Kidney (tissue), 14 donors: ENCODE results near the gene RBM26. TPM values are rescaled to one million over a fixed set of nuclear protein-coding genes. Genes with fewer than 3 reads are reported as not detected.

Source experiments
- DNase-seq, 5 donors: peaks; one replicate each; pipeline ENCODE4 v3.0.0-alpha.2; 2013 to 2020
- FAIRE-seq: peaks from 2 replicates; lab custom pipeline; 2012; peaks lifted over from hg19 to GRCh38; lab: Jason Lieb, UNC
- H3K27ac ChIP-seq, 2 donors: one replicate each; pipeline ENCODE4 v1.7.0; 2013; ENCODE audit warnings: low read depth in 2 of 2, low read length in 2 of 2, inconsistent platforms in 1 of 2
- H3K27me3 ChIP-seq: one replicate; pipeline ENCODE4 v1.7.1; 2013; ENCODE audit warnings: low read length, inconsistent platforms; ENCODE audit not compliant: control insufficient read depth, insufficient read depth
- H3K36me3 ChIP-seq, 3 donors: one replicate each; pipeline versions ENCODE4 v1.7.0 to v1.7.1; 2013; ENCODE audit warnings: low read length in 3 of 3, control low read depth in 1 of 3, inconsistent platforms in 1 of 3; ENCODE audit not compliant: insufficient read depth in 3 of 3, control insufficient read depth in 2 of 3
- H3K4me1 ChIP-seq, 3 donors: one replicate each; pipeline versions ENCODE4 v1.7.0 to v1.7.1; 2013; ENCODE audit warnings: low read length in 3 of 3, inconsistent platforms in 1 of 3, low read depth in 1 of 3; ENCODE audit not compliant: control insufficient read depth in 2 of 3, insufficient read depth in 2 of 3
- H3K4me3 ChIP-seq, 3 donors: one replicate each; pipeline versions ENCODE4 v1.7.0 to v1.8.1; 2013; ENCODE audit warnings: low read length in 3 of 3, control low read depth in 1 of 3, inconsistent platforms in 1 of 3
- H3K9ac ChIP-seq, 3 donors: one replicate each; pipeline versions ENCODE4 v1.7.0 to v1.7.1; 2013; ENCODE audit warnings: low read length in 3 of 3, control low read depth in 1 of 3, inconsistent platforms in 1 of 3
- H3K9me3 ChIP-seq, 3 donors: one replicate each; pipeline versions ENCODE4 v1.7.0 to v1.7.1; 2013; ENCODE audit warnings: low read length in 3 of 3, control low read depth in 1 of 3, inconsistent platforms in 1 of 3; ENCODE audit not compliant: control insufficient read depth in 2 of 3, insufficient read depth in 1 of 3
- intact Hi-C: fragments of 100-400 bp; cut with DNase I; formaldehyde crosslinking; loops from one replicate; pipeline ENCODE4 v1.11.1; 2022
- polyA plus RNA-seq: library from polyadenylated mRNA; stranded (reverse); fragments of 350-450 nt; fragmentation: Illumina TruSeq; extraction: RNeasy Lipid Tissue Mini Kit (QIAGEN cat#74804); gene quantifications from one replicate; pipeline ENCODE4 v1.2.3, GENCODE V29; 2014; ENCODE audit warnings: low read depth, low replicate concordance; ENCODE audit not compliant: insufficient read depth
- total RNA-seq: library from RNA; stranded (reverse); fragmentation: NEBNext Ultra II Directional; extraction: Animal tissue kit (Norgen Biotek cat#: 25700); gene quantifications from one replicate; pipeline ENCODE4 v1.2.1, GENCODE V29; 2021
- TF ChIP-seq, protein P1 (sequence below): IDR thresholded peaks from 3 replicates; pipeline ENCODE4 v1.5.1; 2012; ENCODE audit warnings: mild to moderate bottlenecking, moderate library complexity, borderline replicate concordance; ENCODE audit not compliant: insufficient read depth; ENCODE audit errors: extremely low read depth
- donor health status: control.
- donor health status: control.
- donor health status: control.
- donor health status: control.
- donor health status: control.
- donor health status: DM: yes; HTN: yes; CAD: no.
- donor health status: Normal renal cell carcinoma (clear cell type).

Gene RBM26
- total and polyA plus RNA-seq, 2 donors from 2014 or later = 14.5 to 39.2 TPM

DNA sequence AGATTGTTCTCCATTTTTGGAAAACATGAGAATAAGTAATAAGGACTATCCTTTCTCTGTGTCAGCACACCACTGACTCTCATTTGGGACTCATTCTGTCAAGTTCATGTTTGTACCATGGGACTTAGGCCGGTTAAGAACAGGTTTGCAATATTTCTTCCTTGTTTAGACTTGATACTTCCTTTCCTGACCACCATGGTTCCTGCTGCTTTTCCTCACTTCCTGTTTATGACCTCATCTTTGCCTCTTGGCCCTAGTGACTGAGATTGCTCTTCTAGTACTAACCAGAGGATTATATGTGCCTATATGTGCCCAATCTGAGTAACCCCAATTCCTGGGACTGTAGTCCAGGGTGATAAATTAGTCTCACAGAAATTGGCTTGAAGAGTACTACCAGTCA lies 42.4 kb upstream of the RBM26 start:
- Histone ChIP-seq H3K27me3 (no peaks in the 10 kb centered on the region), H3K9me3 (no peaks in the 10 kb centered on the region), H3K4me1 (no peaks in the 10 kb centered on the region), H3K9ac (no peak overlapping the region), H3K27ac (no peak overlapping the region), H3K4me3 (no peak overlapping the region), H3K36me3 (no peaks in the 10 kb centered on the region)
- intact Hi-C loops = no loop called here
- TF ChIP-seq, protein P1, sequence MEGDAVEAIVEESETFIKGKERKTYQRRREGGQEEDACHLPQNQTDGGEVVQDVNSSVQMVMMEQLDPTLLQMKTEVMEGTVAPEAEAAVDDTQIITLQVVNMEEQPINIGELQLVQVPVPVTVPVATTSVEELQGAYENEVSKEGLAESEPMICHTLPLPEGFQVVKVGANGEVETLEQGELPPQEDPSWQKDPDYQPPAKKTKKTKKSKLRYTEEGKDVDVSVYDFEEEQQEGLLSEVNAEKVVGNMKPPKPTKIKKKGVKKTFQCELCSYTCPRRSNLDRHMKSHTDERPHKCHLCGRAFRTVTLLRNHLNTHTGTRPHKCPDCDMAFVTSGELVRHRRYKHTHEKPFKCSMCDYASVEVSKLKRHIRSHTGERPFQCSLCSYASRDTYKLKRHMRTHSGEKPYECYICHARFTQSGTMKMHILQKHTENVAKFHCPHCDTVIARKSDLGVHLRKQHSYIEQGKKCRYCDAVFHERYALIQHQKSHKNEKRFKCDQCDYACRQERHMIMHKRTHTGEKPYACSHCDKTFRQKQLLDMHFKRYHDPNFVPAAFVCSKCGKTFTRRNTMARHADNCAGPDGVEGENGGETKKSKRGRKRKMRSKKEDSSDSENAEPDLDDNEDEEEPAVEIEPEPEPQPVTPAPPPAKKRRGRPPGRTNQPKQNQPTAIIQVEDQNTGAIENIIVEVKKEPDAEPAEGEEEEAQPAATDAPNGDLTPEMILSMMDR = no peak
- FAIRE-seq (no peak), DNase-seq (no peak)

DNA sequence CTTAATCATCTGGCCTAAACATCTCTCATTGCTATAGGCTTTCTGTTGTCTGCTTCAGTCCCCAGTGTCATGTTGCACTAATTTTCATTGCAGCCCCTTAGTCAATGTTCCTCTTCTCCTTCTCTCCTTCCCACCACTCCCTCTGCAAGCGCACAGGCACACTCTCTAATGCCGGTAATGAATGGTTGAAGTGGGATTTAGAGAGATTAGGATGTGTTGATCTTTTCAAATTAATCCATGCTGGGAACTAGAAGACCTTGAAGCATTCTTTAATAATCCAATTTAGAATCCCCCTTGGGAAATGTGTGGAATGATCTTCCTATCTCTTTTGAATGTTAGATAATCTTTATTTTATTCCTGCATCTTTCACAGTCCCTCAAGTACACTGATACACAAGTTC lies 41.7 kb upstream of the RBM26 start:
- Histone ChIP-seq H3K4me1 (no peaks in the 10 kb centered on the region), H3K9ac (no peak overlapping the region), H3K9me3 (no peaks in the 10 kb centered on the region), H3K4me3 (no peak overlapping the region), H3K27ac (no peak overlapping the region), H3K27me3 (no peaks in the 10 kb centered on the region), H3K36me3 (no peaks in the 10 kb centered on the region)
- intact Hi-C loops = no loop called here
- TF ChIP-seq, protein P1 = no peak
- FAIRE-seq (no peak), DNase-seq (no peak)

DNA sequence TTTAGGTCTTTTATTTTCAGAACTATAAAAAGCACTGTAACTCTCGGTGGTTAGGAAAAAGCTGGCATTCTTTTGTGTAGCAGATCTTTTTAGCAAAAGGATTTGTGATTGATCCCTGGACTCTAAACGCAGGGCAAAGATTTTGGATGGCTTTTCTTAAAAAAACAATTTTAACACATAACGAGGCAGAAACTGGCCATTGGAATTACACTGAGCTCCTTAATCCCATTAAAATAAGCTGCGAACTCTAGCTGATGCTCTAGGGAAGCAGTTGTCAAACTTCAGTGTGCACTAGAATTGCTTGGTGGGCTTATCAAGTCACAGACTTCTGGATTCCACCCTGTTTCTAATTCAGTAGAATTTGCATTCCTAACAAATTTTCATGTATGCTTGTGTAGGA lies 41.1 kb upstream of the RBM26 start:
- TF ChIP-seq, protein P1 = no peak
- no peak overlapping the region for H3K27ac ChIP-seq

DNA sequence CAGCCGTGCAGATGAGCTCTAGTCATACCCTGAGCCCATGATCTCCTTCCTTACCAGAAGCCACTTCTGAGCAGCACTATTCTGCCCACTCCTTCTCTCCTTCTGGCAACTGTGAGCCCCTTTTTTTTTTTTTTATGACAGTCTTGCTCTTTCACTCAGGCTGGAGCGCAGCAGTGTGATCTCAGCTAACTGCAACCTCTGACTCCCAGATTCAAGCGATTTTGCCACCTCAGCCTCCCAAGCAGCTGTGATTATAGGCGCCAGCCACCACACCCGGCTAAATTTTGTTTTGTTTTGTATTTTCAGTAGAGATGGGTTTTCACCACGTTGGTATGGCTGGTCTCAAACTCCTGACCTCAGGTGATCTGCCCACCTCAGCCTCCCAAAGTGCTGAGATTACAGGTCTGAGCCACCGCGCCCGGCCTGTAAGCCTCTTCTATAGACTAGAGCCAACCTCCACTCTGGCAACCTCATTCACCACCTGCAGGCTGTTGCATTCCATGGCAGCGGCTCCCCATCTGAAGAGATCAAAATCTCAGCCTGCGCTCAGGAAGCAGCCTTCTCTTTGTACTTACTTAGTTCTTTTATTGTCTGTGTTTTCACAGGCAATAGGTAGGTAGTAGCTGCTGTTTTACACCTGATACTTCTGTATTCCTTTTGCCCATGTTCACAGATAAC lies 40.1 kb upstream of the RBM26 start:
- Histone ChIP-seq H3K27me3 (no peaks in the 10 kb centered on the region), H3K9me3 (no peaks in the 10 kb centered on the region), H3K36me3 (no peaks in the 10 kb centered on the region), H3K4me1 (no peaks in the 10 kb centered on the region), H3K4me3 (no peak overlapping the region), H3K27ac (no peak overlapping the region), H3K9ac (no peak overlapping the region)
- intact Hi-C loops = no loop called here
- no peak for FAIRE-seq
- TF ChIP-seq, protein P1 = no peak
- no peak for DNase-seq

More for the DNA sequence above, 41.1 kb upstream of the RBM26 start:
- no peak for FAIRE-seq
- intact Hi-C loops = no loop called here
- Histone ChIP-seq H3K9me3 (no peaks in the 10 kb centered on the region), H3K27me3 (no peaks in the 10 kb centered on the region), H3K9ac (no peak overlapping the region), H3K36me3 (no peaks in the 10 kb centered on the region), H3K4me1 (no peaks in the 10 kb centered on the region), H3K4me3 (no peak overlapping the region)
- no peak for DNase-seq
